HepG2 (cell line): ENCODE results near the gene MTA2. TPM values are rescaled to one million over a fixed set of nuclear protein-coding genes. Genes with fewer than 3 reads are reported as not detected.

Experiments
- DR1 ChIP-seq: sonication (generic); formaldehyde crosslinking; IDR thresholded peaks from 2 replicates; pipeline ENCODE4 v1.8.0; 2021; ENCODE audit warnings: mild to moderate bottlenecking, missing genetic modification reagents, inconsistent platforms
- FLYWCH1 ChIP-seq: sonication (generic); formaldehyde crosslinking; IDR thresholded peaks from 2 replicates; pipeline ENCODE4 v1.8.1; 2023; ENCODE audit warnings: mild to moderate bottlenecking, missing genetic modification reagents
- HCFC1 ChIP-seq: fragments of 150-350 bp; IDR thresholded peaks from 2 replicates; pipeline ENCODE4 v1.6.1; 2014; ENCODE audit warnings: low read depth, low read length
- HOXA7 ChIP-seq: sonication (generic); formaldehyde crosslinking; IDR thresholded peaks from 2 replicates; pipeline ENCODE4 v1.8.1; 2022; ENCODE audit warnings: mild to moderate bottlenecking, missing genetic modification reagents, moderate library complexity
- ISX ChIP-seq: sonication (generic); formaldehyde crosslinking; conservative IDR thresholded peaks from 2 replicates; pipeline ENCODE4 v1.5.0; 2020; ENCODE audit warnings: missing genetic modification reagents
- KMT2B ChIP-seq: IDR thresholded peaks from 2 replicates; pipeline ENCODE4 v1.6.1; 2016; ENCODE audit warnings: missing genetic modification reagents, missing compliant biosample characterization
- MEF2D ChIP-seq: sonication (generic); formaldehyde crosslinking; IDR thresholded peaks from 2 replicates; pipeline ENCODE4 v1.5.1; 2020; ENCODE audit warnings: mild to moderate bottlenecking, missing genetic modification reagents
- MXI1 ChIP-seq: IDR thresholded peaks from 3 replicates; pipeline ENCODE4 v1.6.1; 2012; ENCODE audit warnings: low read depth, low read length, inconsistent platforms, borderline replicate concordance
- NFE2L2 ChIP-seq: fragments of 150-350 bp; IDR thresholded peaks from 2 replicates; pipeline ENCODE4 v1.6.1; 2014; ENCODE audit warnings: low read length
- NR2F1 ChIP-seq, 2 experiments: fragments of 450-650 bp in 1 of 2; formaldehyde crosslinking in 1 of 2; IDR thresholded peaks; 2 replicates each; pipeline versions ENCODE4 v1.5.0 to v1.6.1; 2016 to 2020; ENCODE audit warnings: mild to moderate bottlenecking in 1 of 2, missing compliant biosample characterization in 1 of 2, missing genetic modification reagents in 1 of 2, moderate library complexity in 1 of 2
- NR3C1 ChIP-seq: sonication (generic); formaldehyde crosslinking; IDR thresholded peaks from 2 replicates; pipeline ENCODE4 v1.4.0; 2020; ENCODE audit warnings: missing genetic modification reagents
- PRDM4 ChIP-seq: sonication (generic); formaldehyde crosslinking; IDR thresholded peaks from 2 replicates; pipeline ENCODE4 v1.9.0; 2021; ENCODE audit warnings: missing genetic modification reagents, borderline replicate concordance
- SMAD1 ChIP-seq: sonication (generic); formaldehyde crosslinking; IDR thresholded peaks from 2 replicates; pipeline ENCODE4 v1.4.0; 2020; ENCODE audit warnings: missing genetic modification reagents, low read depth, mild to moderate bottlenecking, borderline replicate concordance
- SOX6 ChIP-seq, 2 experiments: fragments of 450-650 bp in 1 of 2; sonication (generic) in 1 of 2; formaldehyde crosslinking in 1 of 2; IDR thresholded peaks; 2 replicates each; pipeline versions ENCODE4 v1.4.0 to v1.6.1; 2017 to 2020; ENCODE audit warnings: antibody characterized with exemption in 1 of 2, mild to moderate bottlenecking in 1 of 2, missing genetic modification reagents in 1 of 2
- ZBTB38 ChIP-seq: sonication (generic); formaldehyde crosslinking; IDR thresholded peaks from 2 replicates; pipeline ENCODE4 v1.5.1; 2020; ENCODE audit warnings: mild to moderate bottlenecking, missing genetic modification reagents
- ZNF205 ChIP-seq: IDR thresholded peaks from 2 replicates; pipeline ENCODE4 v1.6.1; 2018; ENCODE audit warnings: missing biosample characterization, missing genetic modification reagents
- ZNF317 ChIP-seq: sonication (generic); formaldehyde crosslinking; IDR thresholded peaks from 2 replicates; pipeline ENCODE4 v1.5.0; 2020; ENCODE audit warnings: mild to moderate bottlenecking, missing genetic modification reagents
- ZNF501 ChIP-seq: sonication (generic); formaldehyde crosslinking; IDR thresholded peaks from 2 replicates; pipeline ENCODE4 v1.5.1; 2020; ENCODE audit warnings: mild to moderate bottlenecking, moderate library complexity, missing genetic modification reagents
- ZNF7 ChIP-seq: IDR thresholded peaks from 2 replicates; pipeline ENCODE4 v1.6.1; 2016; ENCODE audit warnings: missing biosample characterization, missing genetic modification reagents
- ZSCAN21 ChIP-seq: sonication (generic); formaldehyde crosslinking; IDR thresholded peaks from 2 replicates; pipeline ENCODE4 v1.8.0; 2022; ENCODE audit warnings: mild to moderate bottlenecking, missing genetic modification reagents, moderate library complexity, borderline replicate concordance
- polyA plus RNA-seq, 8 experiments: library from polyadenylated mRNA; depleted of rRNA in 3 of 8; stranded (reverse) in 7 of 8; unstranded in 1 of 8; fragments of >200 nt; fragmentation: Illumina TruSeq in 4 of 8; extraction: Trizol in 4 of 8; gene quantifications; 2 replicates each; pipeline versions ENCODE4 v1.2.1 to v1.2.3, GENCODE V29; 2011 to 2016; ENCODE audit warnings: low read depth in 4 of 8, missing spikeins in 1 of 8, mixed read lengths in 1 of 8; ENCODE audit not compliant: insufficient read depth in 1 of 8
- total RNA-seq, 5 experiments: library from RNA; depleted of rRNA; stranded (reverse); fragments of >200 nt; fragmentation: Illumina TruSeq; extraction: Trizol; gene quantifications; 2 replicates each; pipeline ENCODE4 v1.2.3, GENCODE V29; 2016; ENCODE audit warnings: low read depth in 1 of 5
- TF ChIP-seq, protein P1 (sequence below): sonication (generic); formaldehyde crosslinking; IDR thresholded peaks from 2 replicates; pipeline ENCODE4 v1.4.0; 2020; ENCODE audit warnings: missing genetic modification reagents, borderline replicate concordance
- TF ChIP-seq, protein P2 (sequence below): sonication (generic); formaldehyde crosslinking; IDR thresholded peaks from 2 replicates; pipeline ENCODE4 v1.4.0; 2020; ENCODE audit warnings: mild to moderate bottlenecking, missing genetic modification reagents

Gene MTA2
- total and polyA plus RNA-seq, 2 of the 13 experiments (the other 11 are each of a cell fraction or from before 2014, with no cell fraction given), result 14.0 to 70.0 TPM

- TF ChIP-seq ZNF317 (CRISPR knock-in tag), result no peak
- no peak for TF ChIP-seq ZNF205 (CRISPR knock-in tag)
- TF ChIP-seq MXI1, result no peak
- TF ChIP-seq SMAD1 (CRISPR knock-in tag), result no peak
- TF ChIP-seq, protein P1, sequence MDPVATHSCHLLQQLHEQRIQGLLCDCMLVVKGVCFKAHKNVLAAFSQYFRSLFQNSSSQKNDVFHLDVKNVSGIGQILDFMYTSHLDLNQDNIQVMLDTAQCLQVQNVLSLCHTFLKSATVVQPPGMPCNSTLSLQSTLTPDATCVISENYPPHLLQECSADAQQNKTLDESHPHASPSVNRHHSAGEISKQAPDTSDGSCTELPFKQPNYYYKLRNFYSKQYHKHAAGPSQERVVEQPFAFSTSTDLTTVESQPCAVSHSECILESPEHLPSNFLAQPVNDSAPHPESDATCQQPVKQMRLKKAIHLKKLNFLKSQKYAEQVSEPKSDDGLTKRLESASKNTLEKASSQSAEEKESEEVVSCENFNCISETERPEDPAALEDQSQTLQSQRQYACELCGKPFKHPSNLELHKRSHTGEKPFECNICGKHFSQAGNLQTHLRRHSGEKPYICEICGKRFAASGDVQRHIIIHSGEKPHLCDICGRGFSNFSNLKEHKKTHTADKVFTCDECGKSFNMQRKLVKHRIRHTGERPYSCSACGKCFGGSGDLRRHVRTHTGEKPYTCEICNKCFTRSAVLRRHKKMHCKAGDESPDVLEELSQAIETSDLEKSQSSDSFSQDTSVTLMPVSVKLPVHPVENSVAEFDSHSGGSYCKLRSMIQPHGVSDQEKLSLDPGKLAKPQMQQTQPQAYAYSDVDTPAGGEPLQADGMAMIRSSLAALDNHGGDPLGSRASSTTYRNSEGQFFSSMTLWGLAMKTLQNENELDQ (CRISPR knock-in tag), result no peak
- TF ChIP-seq ZBTB38 (CRISPR knock-in tag), result 0 out of 2 replicates have a peak, but pooled peaks have one; percentile 42
- TF ChIP-seq HOXA7 (CRISPR knock-in tag), result no peak
- TF ChIP-seq DR1 (CRISPR knock-in tag), result peak; percentile 7; the same call in 1 of the 2 replicates
- no peak for TF ChIP-seq SOX6 (IDR thresholded peaks at IDR 0.05)
- TF ChIP-seq SOX6 (CRISPR knock-in tag; IDR thresholded peaks at IDR 0.05), result no peak
- TF ChIP-seq NFE2L2, result no peak
- no peak for TF ChIP-seq HCFC1
- TF ChIP-seq ZNF7 (CRISPR knock-in tag), result no peak
- no peak for TF ChIP-seq MEF2D
- TF ChIP-seq PRDM4 (CRISPR knock-in tag), result no peak
- no peak for TF ChIP-seq NR3C1 (CRISPR knock-in tag)
- no peak for TF ChIP-seq ISX
- TF ChIP-seq ZSCAN21 (CRISPR knock-in tag), result no peak
- no peak for TF ChIP-seq NR2F1 (CRISPR knock-in tag; IDR thresholded peaks at IDR 0.05)
- no peak for TF ChIP-seq FLYWCH1 (CRISPR knock-in tag)
- TF ChIP-seq ZNF501 (CRISPR knock-in tag), result no peak
- TF ChIP-seq, protein P2, sequence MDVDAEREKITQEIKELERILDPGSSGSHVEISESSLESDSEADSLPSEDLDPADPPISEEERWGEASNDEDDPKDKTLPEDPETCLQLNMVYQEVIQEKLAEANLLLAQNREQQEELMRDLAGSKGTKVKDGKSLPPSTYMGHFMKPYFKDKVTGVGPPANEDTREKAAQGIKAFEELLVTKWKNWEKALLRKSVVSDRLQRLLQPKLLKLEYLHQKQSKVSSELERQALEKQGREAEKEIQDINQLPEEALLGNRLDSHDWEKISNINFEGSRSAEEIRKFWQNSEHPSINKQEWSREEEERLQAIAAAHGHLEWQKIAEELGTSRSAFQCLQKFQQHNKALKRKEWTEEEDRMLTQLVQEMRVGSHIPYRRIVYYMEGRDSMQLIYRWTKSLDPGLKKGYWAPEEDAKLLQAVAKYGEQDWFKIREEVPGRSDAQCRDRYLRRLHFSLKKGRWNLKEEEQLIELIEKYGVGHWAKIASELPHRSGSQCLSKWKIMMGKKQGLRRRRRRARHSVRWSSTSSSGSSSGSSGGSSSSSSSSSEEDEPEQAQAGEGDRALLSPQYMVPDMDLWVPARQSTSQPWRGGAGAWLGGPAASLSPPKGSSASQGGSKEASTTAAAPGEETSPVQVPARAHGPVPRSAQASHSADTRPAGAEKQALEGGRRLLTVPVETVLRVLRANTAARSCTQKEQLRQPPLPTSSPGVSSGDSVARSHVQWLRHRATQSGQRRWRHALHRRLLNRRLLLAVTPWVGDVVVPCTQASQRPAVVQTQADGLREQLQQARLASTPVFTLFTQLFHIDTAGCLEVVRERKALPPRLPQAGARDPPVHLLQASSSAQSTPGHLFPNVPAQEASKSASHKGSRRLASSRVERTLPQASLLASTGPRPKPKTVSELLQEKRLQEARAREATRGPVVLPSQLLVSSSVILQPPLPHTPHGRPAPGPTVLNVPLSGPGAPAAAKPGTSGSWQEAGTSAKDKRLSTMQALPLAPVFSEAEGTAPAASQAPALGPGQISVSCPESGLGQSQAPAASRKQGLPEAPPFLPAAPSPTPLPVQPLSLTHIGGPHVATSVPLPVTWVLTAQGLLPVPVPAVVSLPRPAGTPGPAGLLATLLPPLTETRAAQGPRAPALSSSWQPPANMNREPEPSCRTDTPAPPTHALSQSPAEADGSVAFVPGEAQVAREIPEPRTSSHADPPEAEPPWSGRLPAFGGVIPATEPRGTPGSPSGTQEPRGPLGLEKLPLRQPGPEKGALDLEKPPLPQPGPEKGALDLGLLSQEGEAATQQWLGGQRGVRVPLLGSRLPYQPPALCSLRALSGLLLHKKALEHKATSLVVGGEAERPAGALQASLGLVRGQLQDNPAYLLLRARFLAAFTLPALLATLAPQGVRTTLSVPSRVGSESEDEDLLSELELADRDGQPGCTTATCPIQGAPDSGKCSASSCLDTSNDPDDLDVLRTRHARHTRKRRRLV, result no peak
- TF ChIP-seq KMT2B (CRISPR knock-in tag), result no peak
Measured at GRCh38 chr11:62613291-62613778, 11.7 kb upstream of the MTA2 start (continued).
